ENCODE measurements around the gene TRIO.

Gene TRIO

DNA sequence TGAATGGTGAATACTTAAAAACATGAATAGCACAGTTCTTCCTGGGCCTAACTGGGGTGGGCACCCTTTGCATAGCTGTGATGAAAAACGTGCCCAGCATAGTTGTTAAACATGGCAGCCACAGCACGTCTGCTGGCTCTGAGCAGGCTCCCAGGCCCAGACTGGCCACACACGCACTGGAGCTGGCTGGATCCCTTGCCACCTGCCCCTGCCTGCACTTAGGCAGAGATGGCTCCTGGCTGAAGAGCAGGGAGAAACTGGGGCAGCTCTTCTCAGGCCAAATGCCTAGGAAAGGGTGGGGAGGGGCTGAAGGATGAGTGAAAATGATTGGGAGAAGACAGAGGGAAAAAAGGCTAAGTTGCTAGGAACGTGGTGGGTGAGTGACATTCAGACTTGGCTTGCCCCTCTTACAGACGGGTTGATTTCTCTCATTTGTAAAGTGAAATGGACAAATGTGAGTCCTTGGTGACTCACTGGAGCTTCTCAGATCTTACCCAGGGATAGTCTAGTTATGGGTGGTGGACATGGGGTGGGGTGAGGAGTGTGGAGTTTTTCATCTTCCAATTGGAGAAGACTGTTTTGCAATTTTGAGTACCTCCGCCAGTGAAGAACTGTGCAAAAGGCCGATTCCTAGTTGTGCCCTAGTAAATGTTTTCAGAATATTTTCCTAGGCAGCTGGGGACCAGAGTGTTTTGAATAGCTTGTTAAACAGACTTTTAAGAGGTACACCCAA, 42.4 kb downstream of the TRIO start (continued):
- no peak for TF ChIP-seq ZNF302 (tag by site-specific recombination; IDR thresholded peaks at IDR 0.05; ENCODE audit: low read depth)
- TF ChIP-seq ZNF600 (tag by site-specific recombination; IDR thresholded peaks at IDR 0.05), result peak; percentile 68; the same call in 1 of the 2 replicates
- TF ChIP-seq, protein P1, sequence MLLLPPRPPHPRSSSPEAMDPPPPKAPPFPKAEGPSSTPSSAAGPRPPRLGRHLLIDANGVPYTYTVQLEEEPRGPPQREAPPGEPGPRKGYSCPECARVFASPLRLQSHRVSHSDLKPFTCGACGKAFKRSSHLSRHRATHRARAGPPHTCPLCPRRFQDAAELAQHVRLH (tag by site-specific recombination; IDR thresholded peaks at IDR 0.05), result 0 out of 2 replicates have a peak, but pooled peaks have one; percentile 19
- TF ChIP-seq BCL11B (tag by site-specific recombination; IDR thresholded peaks at IDR 0.05; ENCODE audit: low read depth), result no peak
- TF ChIP-seq, protein P2, sequence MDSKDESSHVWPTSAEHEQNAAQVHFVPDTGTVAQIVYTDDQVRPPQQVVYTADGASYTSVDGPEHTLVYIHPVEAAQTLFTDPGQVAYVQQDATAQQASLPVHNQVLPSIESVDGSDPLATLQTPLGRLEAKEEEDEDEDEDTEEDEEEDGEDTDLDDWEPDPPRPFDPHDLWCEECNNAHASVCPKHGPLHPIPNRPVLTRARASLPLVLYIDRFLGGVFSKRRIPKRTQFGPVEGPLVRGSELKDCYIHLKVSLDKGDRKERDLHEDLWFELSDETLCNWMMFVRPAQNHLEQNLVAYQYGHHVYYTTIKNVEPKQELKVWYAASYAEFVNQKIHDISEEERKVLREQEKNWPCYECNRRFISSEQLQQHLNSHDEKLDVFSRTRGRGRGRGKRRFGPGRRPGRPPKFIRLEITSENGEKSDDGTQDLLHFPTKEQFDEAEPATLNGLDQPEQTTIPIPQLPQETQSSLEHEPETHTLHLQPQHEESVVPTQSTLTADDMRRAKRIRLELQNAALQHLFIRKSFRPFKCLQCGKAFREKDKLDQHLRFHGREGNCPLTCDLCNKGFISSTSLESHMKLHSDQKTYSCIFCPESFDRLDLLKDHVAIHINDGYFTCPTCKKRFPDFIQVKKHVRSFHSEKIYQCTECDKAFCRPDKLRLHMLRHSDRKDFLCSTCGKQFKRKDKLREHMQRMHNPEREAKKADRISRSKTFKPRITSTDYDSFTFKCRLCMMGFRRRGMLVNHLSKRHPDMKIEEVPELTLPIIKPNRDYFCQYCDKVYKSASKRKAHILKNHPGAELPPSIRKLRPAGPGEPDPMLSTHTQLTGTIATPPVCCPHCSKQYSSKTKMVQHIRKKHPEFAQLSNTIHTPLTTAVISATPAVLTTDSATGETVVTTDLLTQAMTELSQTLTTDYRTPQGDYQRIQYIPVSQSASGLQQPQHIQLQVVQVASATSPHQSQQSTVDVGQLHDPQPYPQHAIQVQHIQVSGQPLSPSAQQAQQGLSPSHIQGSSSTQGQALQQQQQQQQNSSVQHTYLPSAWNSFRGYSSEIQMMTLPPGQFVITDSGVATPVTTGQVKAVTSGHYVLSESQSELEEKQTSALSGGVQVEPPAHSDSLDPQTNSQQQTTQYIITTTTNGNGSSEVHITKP (tag by site-specific recombination; IDR thresholded peaks at IDR 0.05), result 0 out of 2 replicates have a peak, but pooled peaks have one; percentile 14
- TF ChIP-seq, protein P3, sequence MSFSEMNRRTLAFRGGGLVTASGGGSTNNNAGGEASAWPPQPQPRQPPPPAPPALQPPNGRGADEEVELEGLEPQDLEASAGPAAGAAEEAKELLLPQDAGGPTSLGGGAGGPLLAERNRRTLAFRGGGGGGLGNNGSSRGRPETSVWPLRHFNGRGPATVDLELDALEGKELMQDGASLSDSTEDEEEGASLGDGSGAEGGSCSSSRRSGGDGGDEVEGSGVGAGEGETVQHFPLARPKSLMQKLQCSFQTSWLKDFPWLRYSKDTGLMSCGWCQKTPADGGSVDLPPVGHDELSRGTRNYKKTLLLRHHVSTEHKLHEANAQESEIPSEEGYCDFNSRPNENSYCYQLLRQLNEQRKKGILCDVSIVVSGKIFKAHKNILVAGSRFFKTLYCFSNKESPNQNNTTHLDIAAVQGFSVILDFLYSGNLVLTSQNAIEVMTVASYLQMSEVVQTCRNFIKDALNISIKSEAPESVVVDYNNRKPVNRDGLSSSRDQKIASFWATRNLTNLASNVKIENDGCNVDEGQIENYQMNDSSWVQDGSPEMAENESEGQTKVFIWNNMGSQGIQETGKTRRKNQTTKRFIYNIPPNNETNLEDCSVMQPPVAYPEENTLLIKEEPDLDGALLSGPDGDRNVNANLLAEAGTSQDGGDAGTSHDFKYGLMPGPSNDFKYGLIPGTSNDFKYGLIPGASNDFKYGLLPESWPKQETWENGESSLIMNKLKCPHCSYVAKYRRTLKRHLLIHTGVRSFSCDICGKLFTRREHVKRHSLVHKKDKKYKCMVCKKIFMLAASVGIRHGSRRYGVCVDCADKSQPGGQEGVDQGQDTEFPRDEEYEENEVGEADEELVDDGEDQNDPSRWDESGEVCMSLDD (tag by site-specific recombination; IDR thresholded peaks at IDR 0.05), result no peak
- TF ChIP-seq ZSCAN30 (tag by site-specific recombination; IDR thresholded peaks at IDR 0.05), result 0 out of 2 replicates have a peak, but pooled peaks have one; percentile 65
- 0 out of 2 replicates have a peak, but pooled peaks have one; percentile 19 for TF ChIP-seq FEZF1 (tag by site-specific recombination; IDR thresholded peaks at IDR 0.05)
- 0 out of 2 replicates have a peak, but pooled peaks have one; percentile 16 for TF ChIP-seq GLIS2 (tag by site-specific recombination; IDR thresholded peaks at IDR 0.05)
- TF ChIP-seq ZEB2 (tag by site-specific recombination; IDR thresholded peaks at IDR 0.05), result peak; percentile 13; the same call in 1 of the 2 replicates

DNA sequence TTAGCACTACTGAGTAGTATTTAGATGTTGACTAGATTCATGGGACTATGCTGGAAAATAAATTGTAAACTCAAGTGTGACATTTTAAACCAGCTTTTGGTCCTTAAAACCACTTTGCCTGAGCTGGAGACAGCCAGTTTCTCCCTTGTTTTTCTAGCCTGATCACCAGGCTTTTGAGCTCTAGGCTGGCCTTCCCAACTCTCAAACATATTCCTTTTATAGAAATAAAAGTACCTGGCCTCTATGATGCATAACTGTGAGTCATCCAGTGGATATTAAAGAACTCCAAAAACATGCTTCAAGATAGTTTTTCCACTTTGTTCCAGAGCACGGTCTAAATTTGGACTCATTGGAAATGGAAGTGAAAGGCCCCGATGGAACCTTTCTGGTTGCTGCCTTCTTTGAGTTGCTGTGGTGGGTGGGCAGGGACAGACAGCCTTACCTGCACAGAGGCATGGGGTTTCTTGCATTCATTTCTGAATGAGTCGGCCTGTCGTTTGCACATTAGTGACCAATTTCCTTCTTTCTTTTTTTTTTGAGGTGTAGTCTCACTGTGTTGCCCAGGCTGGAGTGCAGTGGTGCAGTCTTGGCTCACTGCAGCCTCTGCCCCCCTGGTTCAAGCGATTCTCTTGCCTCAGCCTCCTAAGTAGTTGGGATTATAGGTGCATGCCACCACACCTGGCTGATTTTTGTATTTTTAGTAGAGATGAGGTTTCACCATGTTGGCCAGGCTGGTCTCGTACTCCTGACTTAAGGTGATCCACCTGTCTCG, 43.1 kb downstream of the TRIO start:
- CTCF ChIA-PET, result interaction anchor here (0.8 to 1.6 kb wide), 4 partner anchors 78 to 198 kb away, joined by 3 to 8 read pairs (median 4); no protein-coding TSS in a partner anchor
- Histone ChIP-seq H3K36me3 (ENCODE audit: control insufficient read depth in 2 of 2, insufficient read depth in 1 of 2, low read length in 2 of 2) (no peaks in the 10 kb centered on the region), H3K27ac (ENCODE audit: extremely low read depth, low read depth, low read length) (peak overlapping the region; percentile 63), H3K4me3 (ENCODE audit: low read depth, low read length) (no peak overlapping the region), H3K4me1 (ENCODE audit: control insufficient read depth, insufficient read depth, low read length) (peaks cover 84% of the 10 kb centered on the region), H3K9me3 (ENCODE audit: control insufficient read depth, insufficient read depth, low read depth, low read length) (no peaks in the 10 kb centered on the region)
- POLR2A ChIA-PET, result interaction anchor here (0.6 kb wide), 2 partner anchors 11 to 81 kb away, joined by 3 to 4 read pairs; no protein-coding TSS in a partner anchor
- no peak for TF ChIP-seq KLF8 (tag by site-specific recombination; IDR thresholded peaks at IDR 0.05)
- peak; percentile 95 for TF ChIP-seq ZNF121 (tag by site-specific recombination; IDR thresholded peaks at IDR 0.05)
- TF ChIP-seq IKZF3 (tag by site-specific recombination; IDR thresholded peaks at IDR 0.05), result 0 out of 2 replicates have a peak, but pooled peaks have one; percentile 18
- no peak for TF ChIP-seq ZNF501 (tag by site-specific recombination; IDR thresholded peaks at IDR 0.05)
- TF ChIP-seq, protein P4, sequence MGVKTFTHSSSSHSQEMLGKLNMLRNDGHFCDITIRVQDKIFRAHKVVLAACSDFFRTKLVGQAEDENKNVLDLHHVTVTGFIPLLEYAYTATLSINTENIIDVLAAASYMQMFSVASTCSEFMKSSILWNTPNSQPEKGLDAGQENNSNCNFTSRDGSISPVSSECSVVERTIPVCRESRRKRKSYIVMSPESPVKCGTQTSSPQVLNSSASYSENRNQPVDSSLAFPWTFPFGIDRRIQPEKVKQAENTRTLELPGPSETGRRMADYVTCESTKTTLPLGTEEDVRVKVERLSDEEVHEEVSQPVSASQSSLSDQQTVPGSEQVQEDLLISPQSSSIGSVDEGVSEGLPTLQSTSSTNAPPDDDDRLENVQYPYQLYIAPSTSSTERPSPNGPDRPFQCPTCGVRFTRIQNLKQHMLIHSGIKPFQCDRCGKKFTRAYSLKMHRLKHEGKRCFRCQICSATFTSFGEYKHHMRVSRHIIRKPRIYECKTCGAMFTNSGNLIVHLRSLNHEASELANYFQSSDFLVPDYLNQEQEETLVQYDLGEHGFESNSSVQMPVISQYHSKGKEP (tag by site-specific recombination; IDR thresholded peaks at IDR 0.05), result 0 out of 2 replicates have a peak, but pooled peaks have one; percentile 4
- TF ChIP-seq, protein P5, sequence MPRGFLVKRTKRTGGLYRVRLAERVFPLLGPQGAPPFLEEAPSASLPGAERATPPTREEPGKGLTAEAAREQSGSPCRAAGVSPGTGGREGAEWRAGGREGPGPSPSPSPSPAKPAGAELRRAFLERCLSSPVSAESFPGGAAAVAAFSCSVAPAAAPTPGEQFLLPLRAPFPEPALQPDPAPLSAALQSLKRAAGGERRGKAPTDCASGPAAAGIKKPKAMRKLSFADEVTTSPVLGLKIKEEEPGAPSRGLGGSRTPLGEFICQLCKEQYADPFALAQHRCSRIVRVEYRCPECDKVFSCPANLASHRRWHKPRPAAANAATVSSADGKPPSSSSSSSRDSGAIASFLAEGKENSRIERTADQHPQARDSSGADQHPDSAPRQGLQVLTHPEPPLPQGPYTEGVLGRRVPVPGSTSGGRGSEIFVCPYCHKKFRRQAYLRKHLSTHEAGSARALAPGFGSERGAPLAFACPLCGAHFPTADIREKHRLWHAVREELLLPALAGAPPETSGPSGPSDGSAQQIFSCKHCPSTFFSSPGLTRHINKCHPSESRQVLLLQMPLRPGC (tag by site-specific recombination; IDR thresholded peaks at IDR 0.05), result 0 out of 2 replicates have a peak, but pooled peaks have one; percentile 8
- peak; percentile 40; the same call in 1 of the 2 replicates for TF ChIP-seq ZNF600 (tag by site-specific recombination; IDR thresholded peaks at IDR 0.05)
- TF ChIP-seq ZNF654 (tag by site-specific recombination; IDR thresholded peaks at IDR 0.05; ENCODE audit: low read depth), result no peak
- TF ChIP-seq ZNF677 (tag by site-specific recombination; IDR thresholded peaks at IDR 0.05), result no peak
- no peak for TF ChIP-seq RBAK (tag by site-specific recombination; IDR thresholded peaks at IDR 0.05)
